Measurements from ENCODE around the gene PGP.

PGP gene

GRCh38 chr16:2161911-2162310, 52.7 kb downstream of the PGP start:
- Histone ChIP-seq H2BK12ac (ENCODE audit: low read length in 2 of 2) (no peak overlapping the region), H3K4ac (ENCODE audit: low read depth in 1 of 2, low read length in 2 of 2) (no peak overlapping the region), H2BK120ac (ENCODE audit: low read depth, low read length) (no peak overlapping the region), H2AK5ac (ENCODE audit: low read length, severe bottlenecking) (peak overlapping the region; percentile 86), H3K4me3 (ENCODE audit: insufficient read depth in 1 of 2, low read depth in 1 of 2, low read length in 2 of 2) (no peak overlapping the region), H3K9ac (ENCODE audit: low read length) (peak overlapping the region; percentile 49), H3K9me3 (ENCODE audit: control insufficient read depth, low read length) (no peaks in the 10 kb centered on the region), H3K4me2 (ENCODE audit: low read length, poor library complexity, severe bottlenecking) (no peak overlapping the region), H2BK15ac (ENCODE audit: low read depth, poor library complexity, severe bottlenecking) (no peak overlapping the region), H3K18ac (ENCODE audit: low read depth in 1 of 2, low read length in 2 of 2) (no peak overlapping the region), H3K14ac (ENCODE audit: low read length in 2 of 2) (no peak overlapping the region), H3K27ac (ENCODE audit: low read length, poor library complexity, severe bottlenecking) (peak overlapping the region; percentile 76), H3K27me3 (ENCODE audit: control insufficient read depth in 1 of 2, insufficient read depth in 1 of 2, low read length in 2 of 2) (no peaks in the 10 kb centered on the region), H3K79me1 (replicated peaks; ENCODE audit: low read length, poor library complexity, severe bottlenecking) (peaks cover 9% of the 10 kb centered on the region), H3K4me1 (ENCODE audit: control insufficient read depth, insufficient read depth, low read depth, low read length) (peaks cover 72% of the 10 kb centered on the region), H3K36me3 (ENCODE audit: control insufficient read depth in 1 of 2, insufficient read depth in 2 of 2, low read depth in 1 of 2, low read length in 2 of 2) (peaks cover 16 to 60% of the 10 kb centered on the region in 2 experiments), H4K91ac (ENCODE audit: low read length) (no peak overlapping the region), H4K8ac (ENCODE audit: low read length) (no peak overlapping the region), H3K23ac (ENCODE audit: low read length in 2 of 2) (no peak overlapping the region), H2AFZ (ENCODE audit: low read depth, low read length) (no peak overlapping the region), H2BK5ac (ENCODE audit: low read depth, low read length, poor library complexity, severe bottlenecking) (no peak overlapping the region)
- no peak for DNase-seq
- 98% methylated on average over 10 of the region's 10 CpGs for WGBS

All from mesenchymal stem cell (in vitro differentiated cells and primary cell).